OCI-LY3 (cell line): ENCODE results near the gene LMNTD2.

Experiments used
- H2AFZ ChIP-seq: fragments of 200-600, 300-600 bp; shearing (Covaris generic); 2 replicates; pipeline ENCODE4 v1.6.0; 2014; ENCODE audit warnings: antibody characterized with exemption, low read depth, low read length
- H3K27ac ChIP-seq: fragments of 200-600, 300-600 bp; sonication (generic); 2 replicates; pipeline ENCODE4 v1.5.1; 2014; ENCODE audit warnings: mild to moderate bottlenecking, low read length, moderate library complexity, mixed read lengths
- H3K27me3 ChIP-seq: fragments of 200-600, 300-600 bp; sonication (generic); 2 replicates; pipeline ENCODE4 v1.6.1; 2014; ENCODE audit warnings: low read depth, low read length, mixed read lengths
- H3K36me3 ChIP-seq: fragments of 200-600, 300-600 bp; sonication (generic); replicated peaks from 2 replicates; pipeline ENCODE3; 2014; ENCODE audit warnings: low read depth, low read length, mixed read lengths
- H3K4me1 ChIP-seq: fragments of 300-600, 200-600 bp; sonication (generic); 2 replicates; pipeline ENCODE4 v1.6.1; 2014; ENCODE audit warnings: low read length, mixed read lengths
- H3K4me2 ChIP-seq: fragments of 200-600, 300-600 bp; sonication (generic); 2 replicates; pipeline ENCODE4 v1.6.1; 2014; ENCODE audit warnings: low read length, mixed read lengths
- H3K4me3 ChIP-seq: fragments of 300-600, 200-600 bp; sonication (generic); 2 replicates; pipeline ENCODE4 v1.5.1; 2014; ENCODE audit warnings: antibody characterized with exemption, mild to moderate bottlenecking, low read length, moderate library complexity
- H3K79me2 ChIP-seq: fragments of 300-600, 200-600 bp; shearing (Covaris generic); 2 replicates; pipeline ENCODE4 v1.6.1; 2014; ENCODE audit warnings: mild to moderate bottlenecking, low read length, mixed read lengths
- H3K9ac ChIP-seq: fragments of 300-600, 200-600 bp; shearing (Covaris generic); 2 replicates; pipeline ENCODE4 v1.6.0; 2014; ENCODE audit warnings: mild to moderate bottlenecking, low read length, moderate library complexity
- H3K9me3 ChIP-seq: fragments of 200-600, 300-600 bp; shearing (Covaris generic); 2 replicates; pipeline ENCODE4 v1.6.1; 2014; ENCODE audit warnings: low read length, mixed read lengths; ENCODE audit not compliant: insufficient read depth
- H4K20me1 ChIP-seq: fragments of 200-600, 300-600 bp; sonication (generic); 2 replicates; pipeline ENCODE4 v1.6.1; 2016; ENCODE audit warnings: low read length, mixed read lengths; ENCODE audit not compliant: insufficient read depth
- CTCF ChIP-seq: fragments of 200-600, 300-600 bp; sonication (generic); IDR thresholded peaks from 2 replicates; pipeline ENCODE4 v1.5.1; 2014; ENCODE audit warnings: antibody characterized with exemption, low read length, low read depth
- EZH2phosphoT487 ChIP-seq: fragments of 200-600 bp; shearing (Covaris generic); IDR thresholded peaks from 2 replicates; pipeline ENCODE4 v1.6.1; 2018; ENCODE audit warnings: antibody characterized with exemption, mixed run types, low read depth

Gene LMNTD2

GRCh38 chr11:515131-515530, 45.4 kb downstream of the LMNTD2 start:
- Histone ChIP-seq H3K36me3 (peaks cover 10% of the 10 kb centered on the region), H2AFZ (no peak overlapping the region), H3K9ac (no peak overlapping the region), H4K20me1 (no peaks in the 10 kb centered on the region), H3K4me2 (no peak overlapping the region), H3K27me3 (no peaks in the 10 kb centered on the region), H3K4me3 (no peak overlapping the region), H3K79me2 (no peaks in the 10 kb centered on the region), H3K9me3 (no peaks in the 10 kb centered on the region), H3K27ac (no peak overlapping the region), H3K4me1 (no peaks in the 10 kb centered on the region)
- TF ChIP-seq EZH2phosphoT487 (no peak), CTCF (no peak)

GRCh38 chr11:514606-515005, 45.9 kb downstream of the LMNTD2 start:
- Histone ChIP-seq H3K4me3 (no peak overlapping the region), H3K79me2 (no peaks in the 10 kb centered on the region), H3K9ac (no peak overlapping the region), H3K9me3 (no peaks in the 10 kb centered on the region), H4K20me1 (no peaks in the 10 kb centered on the region), H2AFZ (no peak overlapping the region), H3K4me1 (no peaks in the 10 kb centered on the region), H3K4me2 (no peak overlapping the region), H3K27ac (no peak overlapping the region), H3K36me3 (peaks cover 13% of the 10 kb centered on the region), H3K27me3 (no peaks in the 10 kb centered on the region)
- TF ChIP-seq EZH2phosphoT487 = no peak
- no peak for TF ChIP-seq CTCF

- H2AFZ ChIP-seq = no peak overlapping the region
- H3K4me1 ChIP-seq = no peaks in the 10 kb centered on the region
- no peak overlapping the region for H3K4me3 ChIP-seq
- no peaks in the 10 kb centered on the region for H4K20me1 ChIP-seq
- TF ChIP-seq CTCF (no peak), EZH2phosphoT487 (no peak)
- no peak overlapping the region for H3K9ac ChIP-seq
- no peak overlapping the region for H3K4me2 ChIP-seq
- 0 out of 2 replicates have a peak, but pooled peaks cover 2% of the 10 kb centered on the region for H3K79me2 ChIP-seq
- no peak overlapping the region for H3K27ac ChIP-seq
- H3K9me3 ChIP-seq = no peaks in the 10 kb centered on the region
- H3K27me3 ChIP-seq = no peaks in the 10 kb centered on the region
- peaks cover 16% of the 10 kb centered on the region for H3K36me3 ChIP-seq
Measured at GRCh38 chr11:512761-513595, 47.6 kb downstream of the LMNTD2 start.

DNA sequence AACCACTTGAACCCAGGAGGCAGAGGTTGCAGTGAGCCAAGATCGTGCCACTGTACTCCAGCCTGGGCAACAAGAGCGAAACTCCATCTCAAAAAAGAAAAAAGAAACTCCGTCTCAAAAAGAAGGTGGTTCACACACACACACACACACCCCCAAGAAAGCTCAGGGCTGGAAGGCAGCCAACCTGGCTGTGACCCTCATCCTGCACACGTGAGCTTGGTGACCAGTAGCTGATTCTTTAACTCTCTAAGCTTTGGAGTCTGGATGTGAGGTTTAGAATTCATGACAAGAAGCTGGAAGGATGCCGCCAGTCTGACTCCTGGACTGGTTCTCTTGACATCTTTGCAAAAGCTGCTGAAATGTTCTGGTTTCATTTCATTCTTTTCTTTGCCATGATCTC, 51.6 kb downstream of the LMNTD2 start:
- H3K4me3 ChIP-seq = no peak overlapping the region
- H4K20me1 ChIP-seq = no peaks in the 10 kb centered on the region
- no peak overlapping the region for H3K9ac ChIP-seq
- H2AFZ ChIP-seq = no peak overlapping the region
- no peak for TF ChIP-seq EZH2phosphoT487
- no peak for TF ChIP-seq CTCF
- no peaks in the 10 kb centered on the region for H3K27me3 ChIP-seq
- H3K27ac ChIP-seq = no peak overlapping the region
- H3K79me2 ChIP-seq = peaks cover 35% of the 10 kb centered on the region
- H3K4me1 ChIP-seq = peaks cover 22% of the 10 kb centered on the region
- H3K36me3 ChIP-seq = peaks cover 19% of the 10 kb centered on the region
- no peak overlapping the region for H3K4me2 ChIP-seq
- no peaks in the 10 kb centered on the region for H3K9me3 ChIP-seq
